GM18519 (cell line): ENCODE data around the gene PSTPIP1.
A peak's percentile ranks its signal among the peaks of the same experiment; 100 is the strongest.

ENCODE experiments used
- ATAC-seq: cut with Tn5 transposase; IDR thresholded peaks from one replicate; pipeline ENCODE4 v1.9.1; 2021; ENCODE audit warnings: mild to moderate bottlenecking, moderate library complexity; ENCODE audit not compliant: unreplicated experiment, low FRiP score

Gene PSTPIP1

GRCh38 chr15:76978522-76979330, 16.2 kb upstream of the PSTPIP1 start:
- no peak for ATAC-seq

DNA sequence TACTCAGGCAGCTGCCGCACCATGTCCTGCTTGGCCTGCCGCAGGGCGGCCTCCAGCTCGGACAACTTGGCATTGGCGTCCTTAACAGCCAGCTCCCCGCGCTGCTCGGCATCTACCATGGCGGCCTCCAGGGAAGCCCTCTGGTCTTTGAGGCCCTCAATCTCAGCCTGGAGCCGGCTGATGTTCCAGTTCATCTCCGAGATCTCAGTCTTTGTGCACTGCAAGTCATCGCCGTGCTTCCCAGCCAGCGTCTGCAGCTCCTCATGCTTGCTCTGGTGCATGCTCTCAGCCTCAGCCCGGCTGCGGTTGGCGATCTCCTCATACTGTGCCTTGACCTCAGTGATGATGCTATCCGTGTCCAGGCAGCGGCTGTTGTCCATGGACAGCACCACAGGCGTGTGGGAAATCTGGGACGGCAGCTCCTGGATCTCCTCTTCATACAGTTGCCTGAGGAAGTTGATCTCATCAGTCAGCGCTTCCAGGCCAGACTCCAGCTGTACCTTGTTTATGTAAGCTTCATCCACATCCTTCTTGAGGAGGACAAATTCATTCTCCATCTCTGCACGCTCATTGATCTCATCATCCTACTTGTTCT, 15.5 kb upstream of the PSTPIP1 start:
- no peak for ATAC-seq

GRCh38 chr15:76979996-76980520, 14.9 kb upstream of the PSTPIP1 start:
- no peak for ATAC-seq

DNA sequence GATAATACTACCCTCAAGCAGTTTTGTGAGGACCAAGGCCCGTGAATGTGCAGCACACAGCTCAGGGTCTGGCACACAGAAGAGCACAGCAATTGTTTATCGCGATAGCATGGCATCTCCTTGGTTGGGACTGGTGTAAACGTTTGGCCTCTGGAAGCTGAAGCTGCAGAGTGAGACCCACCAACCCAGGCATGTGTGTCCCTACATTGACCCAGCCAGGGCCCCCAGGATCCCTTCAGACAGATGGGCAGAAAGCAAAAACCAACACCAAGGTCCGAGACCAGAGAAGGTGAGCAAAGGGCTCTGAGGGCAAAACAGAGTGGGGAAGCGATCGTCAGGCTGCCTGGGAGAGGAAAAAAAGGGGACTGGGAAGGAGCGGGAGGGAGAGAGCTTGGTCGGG, 12.6 kb upstream of the PSTPIP1 start:
- ATAC-seq, result no peak

GRCh38 chr15:76982756-76983155, 12.2 kb upstream of the PSTPIP1 start:
- no peak for ATAC-seq

GRCh38 chr15:76983590-76984375, 11.1 kb upstream of the PSTPIP1 start:
- no peak for ATAC-seq

DNA sequence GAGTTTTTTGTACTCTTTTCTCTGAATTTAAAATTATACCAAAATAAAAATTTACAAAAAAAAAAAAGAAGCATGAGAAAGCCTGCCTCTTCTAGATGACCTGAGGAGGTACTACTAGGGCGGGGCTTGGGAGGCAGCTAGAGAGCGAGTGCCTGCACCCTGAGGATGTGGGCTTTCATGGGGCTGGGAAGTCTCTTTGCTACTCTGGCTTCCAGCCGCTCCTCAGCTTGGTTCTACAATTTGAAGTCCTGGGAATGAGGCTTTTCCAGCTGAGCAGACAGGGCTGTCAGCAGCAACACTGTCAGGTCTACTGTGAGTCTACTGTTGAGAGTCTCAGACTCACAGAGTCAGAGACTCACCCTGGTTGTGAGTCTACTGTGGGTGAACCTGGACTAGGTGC, 8.2 kb upstream of the PSTPIP1 start:
- ATAC-seq, result no peak

- ATAC-seq, result no peak
Measured at GRCh38 chr15:76987276-76987675, 7.7 kb upstream of the PSTPIP1 start.

DNA sequence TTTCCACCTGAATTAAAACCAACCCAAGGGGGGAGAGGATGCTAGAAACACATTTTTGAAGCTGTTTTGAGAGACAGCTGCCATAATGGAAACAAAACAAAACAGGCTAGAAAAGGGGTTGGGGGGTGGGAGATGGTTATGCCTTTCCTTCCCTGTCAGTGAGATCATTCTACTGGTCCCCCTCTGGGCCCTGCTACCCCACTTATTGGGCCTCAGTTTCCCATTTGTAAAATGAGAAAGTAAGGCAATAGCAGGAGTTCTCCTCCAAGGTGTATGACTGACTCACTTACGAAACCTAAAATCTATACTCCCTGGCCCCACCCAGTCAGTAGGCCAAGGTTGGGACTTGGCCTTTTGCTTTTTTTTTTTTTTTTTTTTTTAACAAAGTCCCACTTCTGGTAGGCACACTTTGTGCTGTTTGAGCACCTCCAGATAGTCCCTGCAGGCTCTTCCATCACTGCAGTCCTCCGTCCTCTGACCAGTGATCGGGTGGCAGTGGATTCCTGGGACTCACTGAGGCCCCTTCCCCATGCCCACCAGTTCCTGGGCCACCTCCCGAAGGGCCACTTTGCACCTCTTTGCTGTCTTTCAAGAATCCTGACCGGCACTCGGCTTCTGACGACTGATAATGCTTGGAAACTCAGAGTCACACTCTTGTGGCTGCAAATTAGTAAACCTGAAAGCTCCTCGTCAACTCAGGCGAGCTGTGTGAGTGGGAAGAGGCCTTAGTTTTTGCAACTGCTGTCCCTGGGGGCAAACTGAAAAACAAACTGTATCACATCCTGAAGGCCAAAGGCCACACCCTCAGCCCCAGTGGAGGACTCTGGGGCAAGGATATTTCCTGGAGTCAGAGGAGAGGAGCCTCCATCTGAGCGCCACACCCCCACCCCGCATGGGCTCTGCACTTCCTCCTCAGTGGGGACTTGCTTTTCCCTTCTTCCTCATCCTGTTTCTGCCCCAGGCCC, 6.7 kb upstream of the PSTPIP1 start:
- ATAC-seq, result peak; percentile 66

GRCh38 chr15:76988867-76989780, 5.8 kb upstream of the PSTPIP1 start:
- no peak for ATAC-seq

- no peak for ATAC-seq
Measured at GRCh38 chr15:76991048-76991447, 3.9 kb upstream of the PSTPIP1 start.

- no peak for ATAC-seq
Measured at GRCh38 chr15:76991741-76992645, 2.9 kb upstream of the PSTPIP1 start.

DNA sequence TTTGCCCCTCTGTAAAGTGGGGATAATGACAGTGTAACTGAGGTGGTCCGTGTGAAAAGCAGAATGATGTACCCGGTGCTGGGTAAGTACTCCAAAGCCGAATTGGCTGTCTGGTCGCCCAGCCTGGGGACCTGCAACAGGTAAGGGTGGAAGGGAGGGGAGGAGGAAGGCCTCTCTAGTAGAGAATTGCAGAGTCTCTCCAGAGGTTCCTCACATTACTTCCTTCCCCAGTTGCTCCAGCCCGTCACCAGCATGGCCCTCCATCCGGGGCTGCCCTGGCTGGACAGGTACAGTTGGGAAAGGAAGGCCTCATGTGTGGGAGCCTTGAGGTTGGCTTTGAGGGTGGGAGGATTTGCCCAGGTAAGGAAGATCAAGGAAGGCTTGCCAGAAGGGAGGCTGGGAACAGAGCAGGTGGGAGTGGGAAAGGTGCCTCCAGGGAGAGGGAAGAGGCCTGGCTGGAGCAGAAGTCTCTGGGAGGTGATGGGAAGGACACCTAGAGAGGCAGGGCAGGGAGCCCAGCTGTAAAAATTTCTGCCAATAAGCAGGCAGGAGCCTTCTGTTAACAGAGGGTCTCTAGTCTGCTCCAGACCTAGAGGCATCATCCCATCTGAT, 1.7 kb upstream of the PSTPIP1 start:
- no peak for ATAC-seq

GRCh38 chr15:76994001-76994400, 925 bp upstream of the PSTPIP1 start:
- ATAC-seq, result no peak

- ATAC-seq, result no peak
Measured at GRCh38 chr15:76994496-76994895, 430 bp upstream of the PSTPIP1 start.

GRCh38 chr15:76996076-76996525, 1.2 kb downstream of the PSTPIP1 start:
- no peak for ATAC-seq
